Cerebellar cortex (tissue), 1 donor: ENCODE results near the gene ADGRL1.
"Not testable (repeated sequence)": the region's sequence is repeated elsewhere in the genome, so short reads cannot be mapped to it uniquely, and the experiment has no call there.

Experiments used
- DNase-seq: peaks from one replicate; pipeline ENCODE4 v3.0.0-alpha.2; 2015; ENCODE audit warnings: low spot score

Gene ADGRL1

DNA sequence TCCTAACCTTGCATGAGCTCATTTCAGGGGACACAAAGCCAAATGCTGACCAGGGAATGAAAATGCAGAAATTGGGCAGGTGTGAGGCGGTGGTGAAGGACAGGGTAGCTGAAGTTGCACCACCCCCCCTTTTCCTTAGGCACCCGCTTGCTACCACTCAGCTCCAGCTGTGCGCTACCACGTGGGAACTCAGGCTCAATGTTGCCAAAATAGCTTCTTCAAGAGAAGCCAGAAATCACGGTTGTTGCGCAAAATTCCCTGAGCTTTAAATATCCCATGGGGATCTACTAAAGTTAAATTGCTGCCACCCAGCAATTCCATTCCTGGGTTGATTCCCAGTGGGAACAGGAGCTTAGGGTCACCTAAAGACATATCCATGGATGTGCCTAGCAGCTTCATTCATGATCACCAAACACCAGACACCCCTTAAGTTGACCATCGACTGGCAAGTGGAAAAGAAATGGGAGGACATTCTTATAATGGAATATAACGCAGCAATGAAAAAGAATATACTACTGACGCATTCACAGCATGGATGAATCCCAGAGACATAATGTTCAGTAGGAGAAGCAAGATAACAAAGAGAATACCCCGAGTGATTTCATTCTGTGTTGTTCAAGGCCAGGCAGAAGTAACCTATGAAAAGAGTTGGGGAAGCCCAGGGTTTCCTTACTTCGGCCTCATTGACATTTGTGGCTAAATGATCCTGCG, 12.8 kb upstream of the ADGRL1 start:
- DNase-seq = no peak

GRCh38 chr19:14217886-14218285, 11.9 kb upstream of the ADGRL1 start:
- not testable (repeated sequence) for DNase-seq

DNA sequence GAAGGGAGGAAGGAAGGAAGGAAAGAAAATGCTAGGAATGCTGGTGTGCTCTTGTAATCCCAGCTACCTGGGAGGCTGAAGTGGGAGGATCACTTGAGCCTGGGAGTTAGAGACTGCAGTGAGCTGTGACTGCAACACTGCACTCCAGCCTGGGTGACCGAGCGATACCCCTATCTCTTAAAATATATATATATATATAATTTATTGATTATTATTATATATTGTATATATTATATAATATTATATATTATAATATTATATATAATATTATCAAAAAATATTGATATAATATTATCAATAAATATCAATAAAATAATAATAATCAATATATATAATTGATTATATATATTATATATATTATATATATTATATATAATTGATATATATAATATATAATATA, 8.6 kb upstream of the ADGRL1 start:
- DNase-seq = no peak

DNA sequence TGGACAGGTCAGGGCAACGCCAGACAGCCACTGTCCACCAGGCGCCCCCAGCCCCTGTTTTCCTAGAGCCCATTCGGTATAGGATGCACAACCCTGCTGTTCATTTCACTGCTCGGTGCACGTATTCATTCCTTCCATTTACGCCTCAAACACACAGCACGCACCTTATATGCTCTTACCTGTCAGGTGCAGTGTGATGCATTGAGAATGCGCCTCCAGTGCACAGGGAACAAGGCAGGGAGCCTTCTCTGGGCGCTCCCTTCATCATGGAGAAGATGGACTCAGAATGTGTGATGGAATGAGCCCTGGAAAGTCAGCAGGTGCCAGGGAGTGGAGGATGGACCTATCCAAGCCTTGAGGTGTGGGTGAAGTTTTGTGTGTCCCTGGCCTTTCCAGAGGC, 4.2 kb upstream of the ADGRL1 start:
- not testable (repeated sequence) for DNase-seq

- not testable (repeated sequence) for DNase-seq
These were observed 3.4 kb upstream of the ADGRL1 start for GRCh38 chr19:14209401-14209800.

- DNase-seq = not testable (repeated sequence)
These were observed 2.5 kb upstream of the ADGRL1 start for GRCh38 chr19:14208496-14208895.

- DNase-seq = not testable (repeated sequence)
These were observed 1.8 kb upstream of the ADGRL1 start for GRCh38 chr19:14207796-14208195.

GRCh38 chr19:14206737-14207726, 1.1 kb upstream of the ADGRL1 start:
- DNase-seq = peak; percentile 98

DNA sequence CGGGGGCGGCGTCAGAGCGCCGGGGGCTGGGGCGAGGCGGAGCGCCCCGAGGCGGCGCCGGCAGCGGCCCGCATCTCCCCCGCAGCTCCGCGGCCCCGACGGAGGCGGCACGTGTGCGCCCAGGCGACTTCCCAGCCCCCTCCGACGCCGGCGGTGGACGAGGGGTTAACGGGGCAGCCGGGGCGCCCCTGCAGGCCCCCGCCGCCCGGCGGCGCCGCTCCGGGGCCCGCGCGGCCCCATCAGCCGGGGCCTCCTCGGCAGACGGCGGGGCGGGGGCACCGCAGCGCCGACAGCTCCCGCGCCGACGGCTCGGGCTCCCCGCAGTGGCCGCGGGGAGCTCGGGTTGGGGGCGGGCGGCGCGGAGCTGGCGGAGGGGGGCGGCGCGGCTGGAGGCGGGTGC, 339 bp upstream of the ADGRL1 start:
- DNase-seq = not testable (repeated sequence)

GRCh38 chr19:14204676-14205451, 1.1 kb downstream of the ADGRL1 start:
- not testable (repeated sequence) for DNase-seq

DNA sequence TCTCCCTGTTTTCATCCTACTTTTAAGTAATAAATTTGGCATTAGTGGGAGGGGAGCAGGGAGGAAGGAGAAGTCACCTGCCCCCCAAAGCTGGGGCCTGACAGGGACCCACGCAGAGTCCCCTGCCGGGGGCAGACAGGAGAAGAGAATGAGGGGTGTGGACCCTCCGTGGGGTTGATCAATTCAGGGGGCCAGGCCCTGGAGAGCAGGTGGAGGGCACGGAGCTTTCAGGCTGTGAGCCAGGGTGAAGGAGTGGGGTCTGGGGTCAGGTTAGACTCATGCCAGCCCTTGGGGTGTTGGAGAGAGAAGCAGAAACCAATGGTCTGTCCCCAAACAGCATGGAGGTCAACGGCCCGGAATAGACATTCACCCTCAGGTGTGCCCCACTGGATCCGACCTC, 1.8 kb downstream of the ADGRL1 start:
- not testable (repeated sequence) for DNase-seq

DNA sequence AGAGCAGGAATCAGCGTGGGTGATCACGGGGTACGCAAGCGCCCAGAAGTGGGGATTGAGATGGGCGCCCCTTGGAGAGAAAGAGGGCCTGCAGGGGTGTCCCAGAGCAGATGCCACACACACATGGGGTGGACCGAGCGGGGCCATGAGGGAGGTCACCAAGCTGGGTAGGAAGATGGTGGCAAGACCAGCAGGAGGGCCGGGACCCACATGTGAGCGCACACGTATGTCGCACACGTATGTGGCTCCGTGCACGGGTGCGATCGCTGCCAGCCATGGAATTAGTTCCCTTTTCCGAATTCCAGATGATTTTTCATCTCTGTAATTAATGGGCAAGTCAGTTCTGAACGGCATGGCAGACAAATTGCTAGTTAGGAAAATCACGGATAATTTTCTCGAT, 2.2 kb downstream of the ADGRL1 start:
- not testable (repeated sequence) for DNase-seq

GRCh38 chr19:14203177-14203576, 2.8 kb downstream of the ADGRL1 start:
- DNase-seq = no peak

DNA sequence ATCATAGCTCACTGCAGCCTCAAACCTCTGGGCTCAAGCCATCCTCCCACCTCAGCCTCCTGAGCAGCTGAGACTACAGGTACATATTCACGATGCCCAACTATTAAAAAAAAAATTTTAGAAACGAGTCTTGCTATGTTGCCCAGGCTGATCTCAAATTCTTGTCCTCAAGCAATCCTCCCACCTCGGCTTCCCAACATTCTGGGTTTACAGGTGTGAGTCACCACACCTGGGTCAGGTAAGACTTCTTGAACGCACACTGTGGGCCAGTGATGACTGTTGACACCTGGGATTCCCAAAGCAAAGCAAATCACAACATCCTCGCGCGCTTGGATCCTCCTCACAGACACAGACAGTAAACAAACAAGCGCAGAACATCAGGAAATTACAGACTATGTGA, 4.5 kb downstream of the ADGRL1 start:
- DNase-seq = not testable (repeated sequence)

DNA sequence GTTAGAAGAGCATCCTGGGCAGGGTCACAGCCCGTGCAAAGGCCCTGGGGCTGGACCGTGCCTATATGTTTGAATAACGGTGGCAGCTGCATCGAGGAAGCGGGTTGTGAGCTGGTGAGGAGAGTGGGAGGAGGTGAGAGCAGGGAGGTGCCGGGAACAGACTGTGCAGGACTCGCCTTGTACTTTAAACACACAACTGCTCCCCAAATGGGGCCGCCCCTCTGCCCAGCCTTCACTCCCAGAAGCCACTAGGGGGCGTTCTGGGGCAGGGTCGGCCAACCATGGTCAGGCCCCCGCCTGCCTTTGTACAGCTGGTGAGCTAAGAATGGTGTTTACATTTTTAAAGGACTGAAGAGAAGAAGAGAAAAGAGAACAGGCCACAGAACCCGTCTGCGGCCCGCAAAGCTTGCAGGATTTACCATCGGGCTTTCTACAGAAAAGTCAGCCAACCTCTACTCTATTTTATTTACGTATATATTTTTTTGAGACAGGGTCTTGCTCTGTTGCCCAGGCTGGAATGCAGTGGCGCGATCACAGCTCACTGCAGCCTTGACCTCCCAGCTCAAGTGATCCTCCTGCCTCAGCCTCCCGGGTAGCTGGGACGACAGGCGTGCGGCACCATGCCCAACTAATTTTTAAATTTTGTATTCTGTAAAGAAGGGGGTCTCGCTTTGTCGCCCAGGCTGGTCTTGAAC, 5.7 kb downstream of the ADGRL1 start:
- not testable (repeated sequence) for DNase-seq

DNA sequence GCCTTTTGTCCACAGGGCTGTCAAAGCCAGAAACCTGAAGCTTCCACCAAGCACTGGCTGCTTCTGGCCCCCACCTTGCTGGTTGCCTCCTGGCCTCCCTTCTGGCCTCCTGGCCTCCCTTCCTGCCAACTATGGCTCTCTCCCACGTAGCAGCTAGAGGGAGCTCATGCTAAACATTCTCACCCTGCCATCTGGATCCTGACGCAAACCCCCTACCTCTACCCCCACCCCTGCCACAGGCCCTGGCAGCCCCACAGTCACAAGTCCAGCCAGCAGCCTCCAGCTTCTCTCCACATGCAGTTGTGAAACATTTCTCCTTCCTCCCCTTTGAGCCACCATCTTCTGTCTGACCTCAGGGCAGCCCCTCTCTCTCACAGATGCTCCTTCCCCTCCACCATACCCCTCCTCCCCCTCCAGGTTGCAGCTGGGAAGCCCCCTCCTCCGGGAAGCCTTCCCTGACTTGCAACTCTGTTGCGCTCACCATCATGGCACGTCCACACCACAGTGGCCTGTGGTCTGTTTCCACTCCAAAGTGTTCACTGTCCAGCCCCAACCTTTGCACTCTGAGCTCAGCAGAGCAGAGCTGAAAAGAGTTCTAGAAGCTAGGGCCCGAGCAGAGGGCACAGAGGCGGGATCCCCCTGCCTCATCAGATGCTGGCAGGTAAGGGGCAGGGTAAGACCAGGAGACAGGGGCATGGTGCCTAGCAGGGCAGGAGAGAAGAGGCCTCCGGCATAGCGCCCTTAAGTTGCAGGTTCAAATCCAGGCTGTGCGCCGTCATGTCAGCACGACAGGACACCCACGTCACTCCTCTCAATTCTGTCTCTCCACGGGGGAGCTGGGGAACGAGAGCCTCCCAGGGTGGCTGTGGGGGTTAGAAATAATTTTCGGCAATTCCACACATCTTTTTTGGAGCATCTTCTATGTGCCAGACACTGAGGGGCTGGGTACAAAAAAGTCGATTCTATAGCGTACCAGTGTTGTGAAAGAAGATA, 7.3 kb downstream of the ADGRL1 start:
- no peak for DNase-seq

DNA sequence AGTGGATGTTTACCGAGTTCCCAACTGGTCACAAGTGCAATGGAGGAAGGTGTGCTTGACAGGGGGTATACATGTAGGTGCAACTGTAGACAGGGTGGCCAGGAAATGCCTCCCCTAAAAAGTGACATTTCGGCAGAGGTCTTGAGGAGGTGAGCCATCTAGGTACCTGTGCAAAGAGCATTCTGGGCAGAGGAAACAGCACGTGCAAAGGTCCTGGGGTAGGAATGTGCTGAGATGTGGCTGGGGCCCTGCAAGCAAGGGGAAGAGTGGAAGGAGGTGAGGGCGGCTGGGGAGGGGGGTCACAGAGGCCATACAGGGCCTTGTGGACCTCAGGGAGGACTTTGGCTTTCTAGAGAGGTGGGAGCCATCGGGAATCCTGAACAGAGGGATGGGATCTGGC, 8.1 kb downstream of the ADGRL1 start:
- no peak for DNase-seq

GRCh38 chr19:14197288-14197687, 8.7 kb downstream of the ADGRL1 start:
- not testable (repeated sequence) for DNase-seq

DNA sequence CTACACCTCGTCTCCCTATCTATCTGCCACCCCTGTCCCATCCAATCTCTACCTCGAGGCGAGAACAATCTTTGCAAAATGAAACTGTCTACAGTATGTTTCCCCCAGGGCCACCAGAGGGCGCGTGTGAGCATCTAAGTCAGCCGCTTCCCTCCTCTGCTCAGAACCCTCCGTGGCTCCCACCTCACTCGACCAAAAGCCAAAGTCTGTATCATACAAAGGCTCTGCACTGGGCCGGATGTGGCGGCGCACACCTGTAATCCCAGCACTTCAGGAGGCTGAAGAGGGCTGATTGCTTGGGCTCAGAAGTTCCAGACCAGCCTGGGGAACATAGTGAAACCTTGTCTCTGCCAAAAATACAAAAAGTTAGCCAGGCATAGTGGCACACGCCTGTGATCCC, 9.9 kb downstream of the ADGRL1 start:
- peak; percentile 62 for DNase-seq

DNA sequence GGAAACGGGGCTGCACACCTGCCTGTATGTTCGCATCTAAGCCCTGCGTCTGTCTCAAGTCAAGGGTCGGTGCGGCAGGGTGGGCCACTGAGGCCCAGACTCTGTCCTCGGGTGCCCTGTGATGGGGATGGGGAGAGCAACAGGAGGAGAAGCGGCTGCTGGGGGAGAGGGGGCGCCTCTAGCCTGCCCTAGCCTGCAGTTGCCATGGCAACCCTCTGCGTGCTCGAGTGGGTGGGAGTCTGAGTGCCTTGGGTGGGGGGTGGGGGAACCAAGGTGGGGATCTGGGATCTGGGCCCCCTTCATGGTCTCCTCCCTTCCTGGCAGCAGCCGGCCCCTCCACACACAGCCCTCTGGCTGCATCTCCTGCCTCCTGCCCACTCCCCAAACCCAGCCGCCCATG, 10.8 kb downstream of the ADGRL1 start:
- DNase-seq = not testable (repeated sequence)
